HEK293 (cell line): ENCODE measurements around the gene MYMK.

Source experiments
- CTCF ChIA-PET: fragments of 350-600 bp; formaldehyde crosslinking; extraction: SDS; loops from one replicate; lab custom pipeline; 2021; ENCODE audit warnings: antibody characterized with exemption; lab: Yijun Ruan, JAX
- POLR2A ChIA-PET: fragments of 300-600 bp; formaldehyde crosslinking; extraction: SDS; loops from one replicate; lab custom pipeline; 2020; ENCODE audit warnings: antibody characterized with exemption, inconsistent platforms; lab: Yijun Ruan, JAX
- H3K27ac ChIP-seq: fragments of 200-500 bp; sonication (Bioruptor generic); 2 replicates; pipeline ENCODE4 v1.5.1; 2014; ENCODE audit warnings: low read depth, low read length, control low read depth, inconsistent platforms; ENCODE audit errors: extremely low read depth
- H3K36me3 ChIP-seq, 2 experiments: fragments of 200-500 bp in 1 of 2; sonication (Bioruptor generic) in 1 of 2; 1 replicate in 1 of 2; 2 replicates in 1 of 2; pipeline ENCODE4 v1.5.1; 2014 to 2017; ENCODE audit warnings: inconsistent platforms in 2 of 2, low read length in 2 of 2; ENCODE audit not compliant: control insufficient read depth in 2 of 2, insufficient read depth in 1 of 2
- H3K4me1 ChIP-seq: fragments of 200-500 bp; sonication (Bioruptor generic); 2 replicates; pipeline ENCODE4 v1.5.1; 2014; ENCODE audit warnings: mild to moderate bottlenecking, low read length, inconsistent platforms; ENCODE audit not compliant: control insufficient read depth, insufficient read depth
- H3K4me3 ChIP-seq: 2 replicates; pipeline ENCODE4 v1.5.1; 2011; ENCODE audit warnings: low read depth, mild to moderate bottlenecking, control low read depth, low read length, moderate library complexity
- H3K9me3 ChIP-seq: fragments of 200-500 bp; sonication (Bioruptor generic); 2 replicates; pipeline ENCODE4 v1.5.1; 2014; ENCODE audit warnings: low read depth, low read length, inconsistent platforms; ENCODE audit not compliant: control insufficient read depth, insufficient read depth
- CTCF ChIP-seq: fragments of 450-650 bp; formaldehyde crosslinking; IDR thresholded peaks from 2 replicates; pipeline ENCODE4 v1.5.1; 2016; ENCODE audit warnings: missing biosample characterization, missing genetic modification characterization
- FEZF1 ChIP-seq: fragments of 450-650 bp; formaldehyde crosslinking; IDR thresholded peaks from 2 replicates; pipeline ENCODE4 v1.5.1; 2016; ENCODE audit warnings: missing biosample characterization, missing genetic modification characterization
- GFI1B ChIP-seq: fragments of 450-650 bp; formaldehyde crosslinking; IDR thresholded peaks from 2 replicates; pipeline ENCODE4 v1.5.1; 2016; ENCODE audit warnings: missing biosample characterization, missing genetic modification characterization
- GLI4 ChIP-seq: fragments of 450-650 bp; formaldehyde crosslinking; IDR thresholded peaks from 2 replicates; pipeline ENCODE4 v1.5.1; 2016; ENCODE audit warnings: missing biosample characterization, missing genetic modification characterization
- HOXA7 ChIP-seq: sonication (generic); formaldehyde crosslinking; IDR thresholded peaks from 2 replicates; pipeline ENCODE4 v1.8.1; 2022; ENCODE audit warnings: missing genetic modification reagents, borderline replicate concordance
- KLF7 ChIP-seq: fragments of 450-650 bp; formaldehyde crosslinking; IDR thresholded peaks from 2 replicates; pipeline ENCODE4 v1.5.1; 2016; ENCODE audit warnings: missing biosample characterization, missing genetic modification characterization, borderline replicate concordance
- PBX3 ChIP-seq: sonication (generic); formaldehyde crosslinking; IDR thresholded peaks from 2 replicates; pipeline ENCODE4 v1.8.1; 2022; ENCODE audit warnings: mild to moderate bottlenecking, moderate library complexity, missing genetic modification reagents
- PRDM6 ChIP-seq: fragments of 450-650 bp; formaldehyde crosslinking; IDR thresholded peaks from 2 replicates; pipeline ENCODE4 v1.5.1; 2017; ENCODE audit warnings: missing biosample characterization, missing genetic modification characterization
- ZBTB8A ChIP-seq: fragments of 450-650 bp; formaldehyde crosslinking; IDR thresholded peaks from 2 replicates; pipeline ENCODE4 v1.5.1; 2016; ENCODE audit warnings: missing biosample characterization, missing genetic modification characterization
- ZNF10 ChIP-seq: fragments of 450-650 bp; formaldehyde crosslinking; IDR thresholded peaks from 2 replicates; pipeline ENCODE4 v1.5.1; 2017; ENCODE audit warnings: missing biosample characterization, missing genetic modification characterization
- ZNF114 ChIP-seq: fragments of 450-650 bp; formaldehyde crosslinking; IDR thresholded peaks from 2 replicates; pipeline ENCODE4 v1.5.0; 2017; ENCODE audit warnings: missing biosample characterization, missing genetic modification characterization
- ZNF140 ChIP-seq: fragments of 450-650 bp; formaldehyde crosslinking; IDR thresholded peaks from 2 replicates; pipeline ENCODE4 v1.5.1; 2016; ENCODE audit warnings: missing biosample characterization, missing genetic modification characterization
- ZNF175 ChIP-seq: fragments of 450-650 bp; formaldehyde crosslinking; IDR thresholded peaks from 2 replicates; pipeline ENCODE4 v1.5.1; 2016; ENCODE audit warnings: missing biosample characterization, missing genetic modification characterization
- ZNF214 ChIP-seq: fragments of 450-650 bp; formaldehyde crosslinking; IDR thresholded peaks from 2 replicates; pipeline ENCODE4 v1.5.1; 2017; ENCODE audit warnings: missing biosample characterization, mild to moderate bottlenecking, missing genetic modification characterization, borderline replicate concordance
- ZNF24 ChIP-seq: fragments of 450-650 bp; formaldehyde crosslinking; IDR thresholded peaks from 2 replicates; pipeline ENCODE4 v1.5.1; 2016; ENCODE audit warnings: missing biosample characterization, missing genetic modification characterization
- ZNF335 ChIP-seq: fragments of 450-650 bp; formaldehyde crosslinking; conservative IDR thresholded peaks from 2 replicates; pipeline ENCODE4 v1.5.1; 2016; ENCODE audit warnings: missing biosample characterization, missing genetic modification characterization
- ZNF449 ChIP-seq: fragments of 450-650 bp; formaldehyde crosslinking; IDR thresholded peaks from 2 replicates; pipeline ENCODE4 v1.5.1; 2017; ENCODE audit warnings: missing biosample characterization, mild to moderate bottlenecking, missing genetic modification characterization, moderate library complexity
- ZNF48 ChIP-seq: fragments of 450-650 bp; formaldehyde crosslinking; IDR thresholded peaks from 2 replicates; pipeline ENCODE4 v1.5.1; 2016; ENCODE audit warnings: missing biosample characterization, missing genetic modification characterization
- ZNF501 ChIP-seq: fragments of 450-650 bp; formaldehyde crosslinking; IDR thresholded peaks from 2 replicates; pipeline ENCODE4 v1.5.1; 2016; ENCODE audit warnings: missing biosample characterization, missing genetic modification characterization
- ZNF510 ChIP-seq: fragments of 450-650 bp; formaldehyde crosslinking; IDR thresholded peaks from 2 replicates; pipeline ENCODE4 v1.5.1; 2018; ENCODE audit warnings: mild to moderate bottlenecking, missing genetic modification characterization, missing biosample characterization; ENCODE audit not compliant: insufficient replicate concordance
- ZNF626 ChIP-seq: fragments of 450-650 bp; sonication (Bioruptor Pico); formaldehyde crosslinking; IDR thresholded peaks from 2 replicates; pipeline ENCODE4 v1.5.1; 2018; ENCODE audit warnings: missing biosample characterization, missing genetic modification characterization, inconsistent platforms
- ZNF645 ChIP-seq: fragments of 450-650 bp; formaldehyde crosslinking; IDR thresholded peaks from 2 replicates; pipeline ENCODE4; 2016; ENCODE audit warnings: missing biosample characterization, missing genetic modification characterization
- ZNF658 ChIP-seq: fragments of 450-650 bp; formaldehyde crosslinking; IDR thresholded peaks from 2 replicates; pipeline ENCODE4; 2016; ENCODE audit warnings: missing biosample characterization, missing genetic modification characterization
- ZNF792 ChIP-seq: fragments of 450-650 bp; formaldehyde crosslinking; IDR thresholded peaks from 2 replicates; pipeline ENCODE4 v1.5.1; 2016; ENCODE audit warnings: missing biosample characterization, missing genetic modification characterization

MYMK gene

GRCh38 chr9:133472753-133473378 lies 51.9 kb downstream of the MYMK start (continued):
- no peak for TF ChIP-seq ZNF175 (tag by site-specific recombination)
- no peak for TF ChIP-seq FEZF1 (tag by site-specific recombination)
- TF ChIP-seq ZBTB8A (tag by site-specific recombination) = no peak
- TF ChIP-seq KLF7 (tag by site-specific recombination) = no peak

- ChIA-PET CTCF (interaction anchor here (0.7 kb wide), 1 partner anchor 8 kb away, joined by 4 read pairs; no protein-coding TSS in a partner anchor), POLR2A (interaction anchor here (0.5 kb wide), 1 partner anchor 28 kb away, joined by 3 read pairs; no protein-coding TSS in a partner anchor)
- H3K27ac ChIP-seq = no peak overlapping the region
- H3K9me3 ChIP-seq = no peaks in the 10 kb centered on the region
- TF ChIP-seq ZNF449 (tag by site-specific recombination) = no peak
- TF ChIP-seq ZNF335 (tag by site-specific recombination) = no peak
- no peak for TF ChIP-seq CTCF (tag by site-specific recombination)
- TF ChIP-seq HOXA7 (CRISPR knock-in tag) = no peak
- no peak for TF ChIP-seq ZNF214
- no peak for TF ChIP-seq GLI4 (tag by site-specific recombination)
- no peak for TF ChIP-seq ZNF501 (tag by site-specific recombination)
- no peak for TF ChIP-seq ZBTB8A (tag by site-specific recombination)
- TF ChIP-seq ZNF792 = no peak
- H3K4me1 ChIP-seq = no peaks in the 10 kb centered on the region
- peaks cover 0 to 46% of the 10 kb centered on the region in 2 experiments; a peak in 1 of 3 replicates for H3K36me3 ChIP-seq
- H3K4me3 ChIP-seq = no peak overlapping the region
Measured at GRCh38 chr9:133472277-133472645, 52.5 kb downstream of the MYMK start.

- Histone ChIP-seq H3K9me3 (no peaks in the 10 kb centered on the region), H3K36me3 (peaks cover 0 to 42% of the 10 kb centered on the region in 2 experiments; a peak in 1 of 3 replicates), H3K4me1 (no peaks in the 10 kb centered on the region), H3K4me3 (no peak overlapping the region), H3K27ac (no peak overlapping the region)
- CTCF ChIA-PET = interaction anchor here (0.7 kb wide), 1 partner anchor 8 kb away, joined by 4 read pairs; no protein-coding TSS in a partner anchor
- POLR2A ChIA-PET = interaction anchor here (0.7 to 1.2 kb wide), 2 partner anchors 12 to 229 kb away, joined by 4 to 5 read pairs; partner anchors contain the start of gene CACFD1
- TF ChIP-seq ZNF140 = no peak
- no peak for TF ChIP-seq ZNF645 (tag by site-specific recombination)
- TF ChIP-seq ZNF24 (tag by site-specific recombination) = no peak
- no peak for TF ChIP-seq ZNF626 (tag by site-specific recombination)
- TF ChIP-seq ZNF114 = no peak
- no peak for TF ChIP-seq GFI1B
- no peak for TF ChIP-seq PBX3
- TF ChIP-seq ZNF48 (tag by site-specific recombination) = no peak
- no peak for TF ChIP-seq PRDM6 (tag by site-specific recombination)
- TF ChIP-seq ZNF10 (tag by site-specific recombination) = no peak
- no peak for TF ChIP-seq ZNF510 (tag by site-specific recombination)
- TF ChIP-seq ZNF658 = no peak
Measured at GRCh38 chr9:133471551-133472276, 53.0 kb downstream of the MYMK start.
